ENCODE results near the gene RALGPS2.

- TF ChIP-seq POLR2AphosphoS5 (IDR thresholded peaks at IDR 0.05; ENCODE audit: borderline replicate concordance, low read depth, low read length) (no peak), EZH2 (IDR thresholded peaks at IDR 0.05) (no peak), FOXP2 (optimal IDR thresholded peaks at IDR 0.05; ENCODE audit: control extremely low read depth, extremely low read length, insufficient read depth) (no peak)
These were observed 26.0 kb downstream of the RALGPS2 start for GRCh38 chr1:178751046-178751445.

All from SK-N-MC (cell line).